ENCODE data around the gene MYBL2.

MYBL2 gene

DNA sequence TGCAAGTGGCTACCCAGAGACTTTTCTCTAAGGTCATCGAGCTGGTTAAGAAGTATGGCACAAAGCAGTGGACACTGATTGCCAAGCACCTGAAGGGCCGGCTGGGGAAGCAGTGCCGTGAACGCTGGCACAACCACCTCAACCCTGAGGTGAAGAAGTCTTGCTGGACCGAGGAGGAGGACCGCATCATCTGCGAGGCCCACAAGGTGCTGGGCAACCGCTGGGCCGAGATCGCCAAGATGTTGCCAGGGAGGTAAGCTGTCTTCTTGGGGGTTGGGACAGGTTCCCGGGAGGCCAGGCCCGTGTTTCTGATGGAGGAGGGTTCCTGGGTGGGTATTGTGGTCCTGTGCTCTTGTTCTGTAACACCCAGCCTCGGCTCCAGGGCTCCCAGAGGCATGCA lies 19.9 kb downstream of the MYBL2 start:
- no peak for DNase-seq

DNA sequence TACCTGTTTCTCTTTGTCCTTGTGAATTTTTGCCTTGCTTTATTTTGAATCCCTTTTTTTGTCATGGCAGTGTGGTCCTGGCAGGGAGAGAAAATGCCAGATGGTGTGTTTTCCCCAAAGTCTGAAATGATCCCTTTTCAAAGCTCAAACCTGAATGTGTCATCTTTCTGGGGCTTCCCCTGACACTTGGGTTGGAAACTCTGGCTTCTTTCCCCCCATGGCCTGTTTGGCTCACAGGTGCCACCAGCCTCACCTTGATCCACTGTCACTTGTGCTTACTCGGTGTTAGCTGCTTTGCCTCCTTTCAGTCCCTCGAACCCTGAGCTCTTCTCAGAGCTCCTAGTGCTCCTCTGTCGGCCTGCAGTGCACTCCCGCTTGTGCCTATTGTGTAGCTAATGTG lies 22.3 kb downstream of the MYBL2 start:
- no peak for DNase-seq

DNA sequence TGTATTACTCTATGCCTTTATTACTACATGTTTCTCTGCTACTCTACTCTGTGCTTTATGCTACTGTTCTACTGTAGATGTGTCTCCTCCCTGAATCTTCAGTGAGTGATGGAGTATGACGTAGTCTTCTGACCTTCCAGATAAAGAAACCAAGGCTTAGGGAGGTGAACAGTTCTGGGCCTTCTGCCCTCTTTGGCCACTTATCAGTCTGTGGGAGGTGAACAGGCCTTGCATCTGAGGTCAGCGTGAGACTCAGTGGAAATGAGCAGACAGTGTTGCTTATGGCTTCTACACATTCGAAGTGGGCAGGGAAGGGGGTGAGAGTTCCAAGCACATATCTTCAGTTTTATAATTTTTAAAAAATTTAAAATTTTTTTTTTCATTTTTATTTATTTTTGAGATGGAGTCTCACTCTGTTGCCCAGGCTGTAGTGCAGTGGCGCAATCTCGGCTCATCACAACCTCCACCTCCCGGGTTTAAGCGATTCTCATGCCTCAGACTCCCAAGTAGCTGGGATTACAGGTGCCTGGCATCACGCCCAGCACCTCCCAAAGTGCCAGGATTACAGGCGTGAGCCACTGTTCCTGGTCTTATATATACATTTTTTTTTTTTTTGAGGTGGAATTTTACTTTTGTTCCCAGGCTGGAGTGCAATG lies 24.2 kb downstream of the MYBL2 start:
- no peak for DNase-seq

DNA sequence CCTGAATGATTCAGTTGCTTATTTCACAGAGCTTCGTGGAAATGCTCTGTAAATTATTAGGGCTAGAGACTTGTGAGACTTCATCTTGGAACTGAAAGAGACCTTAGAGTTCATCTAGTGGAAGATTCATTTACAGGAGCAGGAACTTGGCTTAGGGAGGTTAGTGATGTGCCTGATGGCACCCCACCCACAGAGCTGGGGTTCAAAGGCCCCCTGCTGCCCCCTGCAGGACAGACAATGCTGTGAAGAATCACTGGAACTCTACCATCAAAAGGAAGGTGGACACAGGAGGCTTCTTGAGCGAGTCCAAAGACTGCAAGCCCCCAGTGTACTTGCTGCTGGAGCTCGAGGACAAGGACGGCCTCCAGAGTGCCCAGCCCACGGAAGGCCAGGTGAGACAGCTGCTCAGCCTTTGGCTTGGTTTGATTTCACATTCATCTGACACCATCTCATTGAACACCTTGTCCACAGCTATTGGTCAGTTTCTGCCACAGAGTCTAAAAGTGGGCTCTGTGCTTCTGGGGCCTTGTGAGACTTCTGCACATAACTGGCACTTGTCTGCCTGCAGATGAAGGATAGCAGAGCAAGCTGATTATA lies 25.1 kb downstream of the MYBL2 start:
- peak; percentile 40 for DNase-seq

DNA sequence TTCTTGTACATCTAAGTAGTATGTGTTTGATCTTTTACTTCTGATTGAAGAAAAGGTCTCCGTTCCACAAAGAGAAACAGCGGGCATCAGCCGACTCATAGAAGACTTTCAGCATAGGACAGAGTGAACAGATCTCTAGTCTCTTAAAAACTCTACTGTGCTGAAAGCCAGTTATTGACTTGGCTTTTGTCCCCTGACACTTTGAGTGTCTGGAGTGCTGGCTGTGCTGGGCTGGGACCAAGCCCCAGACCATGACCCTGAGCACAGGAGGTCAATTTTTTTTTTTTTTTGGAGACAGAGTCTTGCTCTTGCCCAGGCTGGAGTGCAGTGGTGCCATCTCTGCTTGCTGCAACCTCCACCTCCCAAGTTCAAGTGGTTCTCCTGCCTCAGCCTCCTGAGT lies 27.8 kb downstream of the MYBL2 start:
- no peak for DNase-seq

DNA sequence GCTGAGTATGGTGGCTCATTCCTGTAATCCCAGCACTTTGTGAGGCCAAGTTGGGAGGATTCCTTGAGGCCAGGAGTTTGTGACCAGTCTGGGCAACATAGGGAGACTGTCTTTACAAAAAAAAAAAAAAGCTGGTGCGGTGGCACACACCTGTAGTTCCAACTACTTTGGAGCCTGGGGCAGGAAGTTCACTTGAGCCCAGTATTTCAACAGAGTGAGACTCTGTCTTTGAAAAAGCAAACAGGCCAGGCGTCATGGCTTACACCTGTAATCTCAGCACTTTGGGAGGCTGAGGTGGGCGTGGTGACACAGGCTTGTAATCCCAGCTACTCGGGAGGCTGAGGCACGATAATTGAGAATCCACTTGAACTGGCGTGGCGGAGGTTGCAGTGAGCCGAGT lies 28.7 kb downstream of the MYBL2 start:
- DNase-seq = no peak

DNA sequence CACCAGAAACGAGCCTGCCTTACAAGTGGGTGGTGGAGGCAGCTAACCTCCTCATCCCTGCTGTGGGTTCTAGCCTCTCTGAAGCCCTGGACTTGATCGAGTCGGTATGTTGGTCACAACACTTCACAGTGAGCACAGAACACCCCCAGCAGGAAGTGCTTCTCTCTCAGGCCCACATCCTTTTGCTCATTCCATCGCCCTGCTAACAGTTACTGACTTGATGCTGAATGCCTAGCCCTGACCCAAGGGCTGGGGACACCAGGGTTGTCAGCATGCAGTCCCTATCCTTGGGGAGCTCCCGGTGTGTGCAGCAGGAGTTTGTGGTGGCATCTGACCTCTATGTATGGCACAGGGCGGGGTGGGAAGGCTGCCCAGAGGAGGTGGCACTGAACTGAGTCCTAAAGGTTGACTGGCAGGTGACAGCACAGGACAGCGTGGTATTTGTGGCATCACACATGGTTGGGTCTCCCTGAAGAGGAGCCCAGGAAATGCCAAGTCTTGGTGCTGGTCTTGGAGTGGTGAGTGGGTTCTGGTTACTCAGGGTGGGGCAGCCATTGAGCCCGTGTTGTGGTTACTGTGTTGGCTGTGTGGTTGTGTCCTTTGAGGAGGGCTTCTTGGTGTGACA lies 33.1 kb downstream of the MYBL2 start:
- DNase-seq = no peak

DNA sequence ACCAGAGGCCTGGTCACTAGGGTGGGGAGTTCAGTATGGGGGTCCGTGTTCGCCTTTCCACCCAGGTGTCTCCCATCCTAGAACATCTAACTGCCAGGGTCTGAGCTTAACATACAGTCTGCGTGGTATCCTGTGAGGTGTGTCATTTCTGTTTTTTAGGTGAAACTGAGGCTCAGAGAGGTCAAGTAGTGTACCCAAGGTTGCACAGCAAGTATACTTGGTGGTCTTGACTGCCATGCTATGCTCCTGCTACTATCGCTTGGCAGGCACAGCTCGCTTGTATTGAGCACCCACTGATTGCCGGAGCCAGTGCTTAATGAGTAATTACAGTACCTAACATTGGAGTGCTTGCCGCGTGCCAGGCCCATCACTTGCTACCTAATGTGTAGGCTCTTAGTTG lies 33.7 kb downstream of the MYBL2 start:
- DNase-seq = no peak

DNA sequence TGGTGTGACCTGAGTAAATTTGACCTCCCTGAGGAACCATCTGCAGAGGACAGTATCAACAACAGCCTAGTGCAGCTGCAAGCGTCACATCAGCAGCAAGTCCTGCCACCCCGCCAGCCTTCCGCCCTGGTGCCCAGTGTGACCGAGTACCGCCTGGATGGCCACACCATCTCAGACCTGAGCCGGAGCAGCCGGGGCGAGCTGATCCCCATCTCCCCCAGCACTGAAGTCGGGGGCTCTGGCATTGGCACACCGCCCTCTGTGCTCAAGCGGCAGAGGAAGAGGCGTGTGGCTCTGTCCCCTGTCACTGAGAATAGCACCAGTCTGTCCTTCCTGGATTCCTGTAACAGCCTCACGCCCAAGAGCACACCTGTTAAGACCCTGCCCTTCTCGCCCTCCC lies 35.6 kb downstream of the MYBL2 start:
- DNase-seq = no peak

DNA sequence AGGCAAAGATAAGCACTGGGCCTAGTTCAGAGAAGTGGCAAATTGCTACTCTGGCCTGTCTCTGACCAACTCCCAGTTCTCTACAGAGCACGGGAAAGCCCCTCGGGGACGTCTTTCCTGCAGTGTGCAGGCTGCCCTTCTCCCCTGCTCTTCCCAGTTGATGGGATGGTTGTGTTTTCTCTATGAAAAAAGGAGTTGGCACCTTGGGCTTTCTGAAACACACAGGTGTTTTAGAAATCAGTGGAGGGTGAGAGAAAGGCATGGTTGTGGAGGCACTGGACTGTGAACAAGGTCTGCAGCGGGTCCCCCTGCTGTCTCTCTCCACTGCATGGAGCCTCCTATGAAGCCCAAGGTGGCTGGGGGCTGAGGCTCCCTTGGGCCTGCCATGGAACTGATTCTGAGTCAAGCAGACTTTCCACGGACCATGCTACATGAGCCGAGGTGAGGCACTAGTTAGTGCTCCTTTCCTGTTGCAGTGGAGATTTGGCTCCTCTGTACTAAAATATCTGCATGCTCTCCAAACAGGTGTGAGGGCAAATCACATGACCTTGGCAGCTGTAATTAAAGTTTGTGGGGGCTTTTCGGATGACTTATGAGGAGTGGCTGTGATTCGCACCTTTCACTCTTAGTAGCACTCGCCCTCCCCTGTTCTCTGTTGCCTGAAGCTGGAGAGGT lies 43.6 kb downstream of the MYBL2 start:
- DNase-seq = no peak

DNA sequence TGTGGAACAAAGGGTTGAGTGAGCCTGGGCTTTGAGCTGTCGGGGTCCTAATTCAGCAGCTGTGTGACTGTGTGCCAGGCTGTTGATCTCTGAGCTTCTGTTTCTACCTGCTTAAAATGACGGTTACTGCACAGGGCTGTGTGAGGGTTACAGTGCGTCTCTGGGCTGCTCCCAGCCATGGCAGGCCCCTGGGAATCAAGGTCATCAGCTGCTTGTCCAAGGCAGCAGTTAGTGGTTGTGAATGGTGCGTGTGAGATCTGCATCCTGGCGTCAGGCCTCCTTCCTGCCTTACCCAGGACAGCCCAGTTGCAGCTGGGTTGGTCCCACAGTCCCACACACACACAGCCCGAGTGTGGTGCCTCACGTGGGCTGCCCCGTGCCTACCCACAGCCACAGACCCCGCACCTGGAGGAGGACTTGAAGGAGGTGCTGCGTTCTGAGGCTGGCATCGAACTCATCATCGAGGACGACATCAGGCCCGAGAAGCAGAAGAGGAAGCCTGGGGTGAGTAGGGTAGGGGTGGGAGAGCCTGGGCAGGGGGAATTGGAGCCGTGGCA lies 44.3 kb downstream of the MYBL2 start:
- DNase-seq = no peak

DNA sequence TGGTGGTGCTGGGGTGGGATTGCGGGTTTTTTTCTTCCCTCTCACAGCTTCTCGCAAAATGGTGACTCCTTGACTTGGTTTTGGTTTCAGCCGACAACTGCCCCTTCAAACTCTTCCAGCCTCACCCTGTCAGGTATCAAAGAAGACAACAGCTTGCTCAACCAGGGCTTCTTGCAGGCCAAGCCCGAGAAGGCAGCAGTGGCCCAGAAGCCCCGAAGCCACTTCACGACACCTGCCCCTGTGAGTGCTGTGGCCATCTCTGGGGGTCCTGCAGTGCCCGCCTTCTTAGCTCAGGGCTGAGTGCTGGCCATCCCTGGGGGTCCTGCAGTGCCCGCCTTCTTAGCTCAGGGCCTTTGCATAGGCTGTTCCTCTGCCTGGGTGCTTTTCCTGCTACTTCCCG lies 48.1 kb downstream of the MYBL2 start:
- no peak for DNase-seq

DNA sequence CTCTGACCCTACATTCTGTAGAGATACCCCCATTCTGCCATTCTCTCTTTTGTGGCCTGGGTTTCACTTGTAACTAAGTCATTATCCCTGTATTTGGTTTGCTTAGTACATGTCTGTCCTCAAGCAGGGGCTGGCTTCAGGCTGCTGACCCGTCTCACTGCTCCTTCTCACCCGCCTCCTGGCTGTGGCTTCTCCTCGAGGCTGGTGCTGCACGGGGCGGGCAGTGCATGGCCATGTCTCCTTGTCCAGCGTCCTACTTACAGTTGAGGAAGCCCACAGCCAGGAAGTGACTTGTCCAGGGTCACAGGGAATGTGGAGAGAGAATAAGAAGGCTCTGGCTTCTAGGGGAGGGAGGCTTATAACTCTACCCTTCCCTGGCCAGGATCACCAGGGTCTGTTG lies 48.6 kb downstream of the MYBL2 start:
- DNase-seq = no peak

DNA sequence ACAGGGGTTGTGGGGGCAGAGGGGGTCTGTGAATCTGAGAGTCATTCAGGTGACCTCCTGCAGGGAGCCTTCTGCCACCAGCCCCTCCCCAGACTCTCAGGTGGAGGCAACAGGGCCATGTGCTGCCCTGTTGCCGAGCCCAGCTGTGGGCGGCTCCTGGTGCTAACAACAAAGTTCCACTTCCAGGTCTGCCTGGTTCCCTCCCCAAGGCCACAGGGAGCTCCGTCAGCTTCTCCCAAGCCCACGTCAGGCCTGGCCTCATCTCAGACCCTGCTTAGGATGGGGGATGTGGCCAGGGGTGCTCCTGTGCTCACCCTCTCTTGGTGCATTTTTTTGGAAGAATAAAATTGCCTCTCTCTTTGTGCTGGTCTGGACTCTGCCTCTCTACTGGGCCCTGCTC lies 49.2 kb downstream of the MYBL2 start:
- no peak for DNase-seq

DNA sequence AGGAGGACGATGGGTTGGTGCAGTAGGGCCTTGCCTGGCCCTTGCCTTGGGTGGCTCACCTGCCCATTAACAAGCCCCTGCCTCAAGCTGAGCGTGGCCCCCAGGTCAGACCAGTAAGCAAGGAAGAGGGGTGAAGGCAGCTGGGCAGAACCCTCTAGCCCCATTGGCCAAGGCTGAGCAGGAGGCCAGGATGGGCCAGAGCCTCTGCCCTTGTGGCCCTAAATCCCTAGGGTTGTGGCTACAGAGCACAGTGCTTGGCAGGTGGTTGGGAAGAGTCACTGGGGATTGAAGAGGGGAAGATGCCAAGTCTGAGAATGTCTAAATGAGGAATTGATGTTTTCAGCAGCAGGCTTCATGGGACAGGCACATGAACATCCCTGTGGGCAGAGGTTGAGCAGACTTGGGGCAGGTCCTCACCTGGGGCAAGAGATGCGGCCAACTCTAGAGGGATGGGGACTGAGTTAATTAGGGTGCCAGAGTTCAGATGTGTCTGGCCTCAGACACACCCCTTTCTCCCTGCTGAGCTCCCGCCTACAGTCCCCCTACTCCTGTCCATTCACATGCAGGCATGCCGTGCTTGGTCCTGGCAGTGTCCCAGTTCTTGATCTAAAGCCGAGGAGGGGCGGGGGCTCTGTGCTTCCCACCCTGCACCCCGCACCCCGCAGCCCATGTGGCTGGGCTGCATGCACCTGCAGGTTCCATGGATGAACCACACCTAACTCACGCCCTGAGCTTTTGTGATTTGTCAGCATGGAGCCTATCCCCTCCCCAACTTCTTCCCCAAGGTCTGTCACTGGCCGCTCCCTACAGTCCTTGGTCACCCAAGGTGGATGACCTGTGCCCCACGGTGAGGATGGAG lies 50.1 kb downstream of the MYBL2 start:
- no peak for DNase-seq

DNA sequence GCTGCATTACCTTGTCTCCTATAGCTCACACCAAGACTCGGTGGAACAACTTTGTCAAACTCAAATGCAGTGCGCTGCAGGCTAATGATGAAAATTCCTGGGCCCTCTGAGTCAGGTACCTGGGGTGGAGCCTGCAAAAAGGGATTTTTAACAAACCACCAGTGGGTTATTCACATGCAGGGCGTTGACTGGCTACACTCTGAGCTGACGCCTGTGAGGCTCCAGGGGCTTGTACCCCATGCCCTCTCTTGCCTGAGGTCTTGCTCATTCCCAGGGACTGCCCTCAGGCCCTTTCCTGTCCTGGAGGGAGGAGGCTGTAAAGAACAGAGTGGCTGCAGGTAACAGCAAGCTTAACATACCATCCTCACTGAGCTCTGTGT lies 50.7 kb downstream of the MYBL2 start:
- no peak for DNase-seq

DNA sequence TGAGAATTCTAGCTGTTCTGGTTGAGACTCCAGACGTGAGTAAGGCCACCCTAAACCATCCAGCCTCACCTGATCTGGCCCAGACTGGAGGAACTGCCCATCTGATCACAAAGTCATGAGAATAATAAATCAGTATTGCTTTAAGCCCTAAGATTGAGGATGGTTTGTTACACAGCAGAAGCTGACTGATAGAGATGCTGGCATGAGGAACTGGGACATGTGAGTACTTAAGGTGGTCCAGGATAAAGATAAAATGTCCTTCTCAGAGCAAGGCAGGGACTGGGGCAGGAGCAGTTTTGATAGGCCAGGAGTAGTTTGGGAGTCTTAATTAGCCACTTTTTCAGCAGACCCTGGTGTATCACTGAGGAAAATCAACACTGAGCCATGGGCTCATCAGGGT lies 53.1 kb downstream of the MYBL2 start:
- no peak for DNase-seq

DNA sequence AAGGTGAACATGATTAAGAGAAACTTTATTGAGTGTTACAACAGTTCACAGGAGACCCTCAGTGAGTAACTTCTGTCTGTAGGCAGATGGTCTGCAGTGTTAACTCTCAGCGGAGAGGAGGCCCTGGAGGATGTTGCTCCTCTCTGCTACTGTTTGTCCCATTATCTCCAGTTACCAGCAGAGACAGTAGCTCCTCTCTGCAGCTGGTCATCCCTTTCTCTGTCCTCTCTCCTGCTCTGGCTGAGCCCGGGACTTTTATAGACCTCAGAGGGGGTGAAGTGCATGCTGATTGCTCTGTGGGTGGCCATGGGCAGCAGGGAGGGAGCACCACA lies 54.1 kb downstream of the MYBL2 start:
- DNase-seq = no peak

DNA sequence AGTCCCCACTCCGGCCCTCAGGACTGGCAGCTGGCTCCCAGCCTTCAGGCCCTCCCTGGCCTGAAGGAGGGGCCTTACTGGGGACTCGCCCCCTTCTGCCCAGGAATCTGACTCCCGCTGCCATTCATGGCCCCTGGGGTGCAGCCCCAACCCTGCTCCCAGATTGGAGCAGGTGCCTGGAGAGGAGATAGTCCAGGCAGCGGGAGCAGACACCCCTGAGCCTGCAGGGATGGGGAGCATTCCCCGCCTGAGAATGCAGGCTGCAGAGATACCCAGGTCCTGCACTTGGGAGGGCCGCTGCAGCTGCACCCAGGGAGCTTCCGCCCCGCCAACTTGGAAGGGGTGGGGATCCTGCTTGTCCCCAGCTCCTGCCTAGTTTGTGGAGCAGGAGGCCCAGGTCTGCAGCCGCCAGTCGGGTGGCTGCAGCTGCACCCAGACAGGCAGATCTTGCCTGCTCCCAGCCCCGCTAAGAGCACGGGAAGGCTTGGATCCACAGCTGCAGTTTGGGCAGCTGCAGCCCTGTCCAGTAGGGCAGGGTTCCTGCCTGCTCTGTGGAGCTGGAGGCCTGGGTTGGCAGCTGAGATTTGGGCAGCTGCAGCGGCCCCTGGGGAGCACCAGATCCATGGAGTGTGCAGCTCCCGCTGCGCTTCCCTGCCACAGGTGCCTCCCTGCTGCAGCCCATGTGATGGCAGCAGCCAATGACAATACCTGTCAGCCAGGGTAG lies 54.7 kb downstream of the MYBL2 start:
- peak; percentile 80 for DNase-seq

DNA sequence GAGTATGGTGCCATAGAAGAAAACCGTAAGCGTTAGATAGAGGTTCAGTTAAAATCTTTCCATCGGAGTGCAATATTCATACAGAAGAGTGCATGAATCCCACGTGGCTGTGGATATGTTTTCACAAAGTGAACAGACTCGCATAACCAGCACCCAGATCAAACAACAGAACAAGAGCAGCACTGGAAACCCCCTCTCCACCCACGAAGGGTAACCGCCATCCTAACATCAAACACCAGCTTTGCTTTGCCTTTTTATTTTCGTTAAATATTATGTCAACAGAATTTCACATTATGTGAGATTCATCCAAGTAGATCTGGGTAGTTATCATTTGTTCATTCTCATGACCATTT lies 55.2 kb downstream of the MYBL2 start:
- no peak for DNase-seq

DNA sequence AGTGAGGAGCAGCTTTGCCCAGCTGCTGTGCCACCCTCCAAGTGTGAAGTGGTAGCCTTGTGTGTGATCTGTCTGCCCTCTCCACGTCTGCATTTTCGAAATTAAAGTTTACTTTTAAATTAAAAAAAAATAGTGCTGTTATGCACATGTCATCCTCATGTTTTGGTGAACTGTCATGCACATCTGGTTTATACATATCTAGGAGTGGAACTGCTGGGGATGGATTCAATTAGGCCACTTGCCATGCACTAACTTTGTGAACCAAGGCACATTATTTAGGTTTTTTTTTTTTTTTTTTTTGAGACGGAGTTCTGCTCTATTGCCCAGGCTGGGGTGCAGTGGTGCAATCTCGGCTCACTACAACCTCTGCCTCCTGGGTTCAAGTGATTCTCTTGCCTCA lies 56.3 kb downstream of the MYBL2 start:
- no peak for DNase-seq

DNA sequence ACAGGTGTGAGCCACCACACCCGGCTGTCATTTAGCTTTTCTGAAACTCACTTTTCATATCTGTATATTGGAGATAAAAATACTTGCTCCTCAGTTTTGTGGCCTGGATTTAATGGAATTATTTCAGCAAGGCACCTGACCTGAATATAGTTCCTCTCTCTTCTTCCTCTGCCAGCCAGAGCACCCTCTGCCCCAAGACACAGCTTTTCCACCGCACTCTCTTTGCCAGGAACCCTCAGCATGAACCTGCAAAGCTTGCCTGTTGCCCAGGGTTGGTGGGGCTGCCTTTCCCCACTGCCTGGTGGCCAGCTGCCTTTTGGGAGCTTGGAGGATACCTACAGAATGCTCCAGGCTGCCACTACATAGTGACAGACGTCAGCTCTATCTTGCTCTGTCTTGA lies 56.8 kb downstream of the MYBL2 start:
- DNase-seq = no peak

DNA sequence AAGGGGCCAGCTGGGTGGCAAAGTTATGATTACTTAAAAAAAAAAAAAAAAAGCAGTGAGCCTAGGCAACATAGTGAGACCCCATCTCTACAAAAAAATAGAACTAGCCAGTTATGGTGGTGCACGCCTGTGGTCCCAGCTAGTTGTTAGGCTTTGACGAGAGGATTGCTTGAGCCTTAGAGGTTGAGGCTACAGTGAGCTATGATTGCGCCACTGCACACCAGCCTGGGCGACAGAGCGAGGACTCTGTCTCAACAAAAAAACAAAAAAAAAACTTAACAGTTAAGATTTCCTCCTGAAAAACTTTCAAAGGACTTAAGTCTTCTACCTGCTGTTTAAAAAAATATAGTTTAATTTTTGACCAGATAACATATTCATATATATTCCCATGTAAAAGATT lies 57.5 kb downstream of the MYBL2 start:
- no peak for DNase-seq

Data from NCI-H69 (cell line).